GM18502 (cell line): Measurements from ENCODE around the gene HELB.
A peak's percentile ranks its signal among the peaks of the same experiment; 100 is the strongest.

ENCODE experiments used
- ATAC-seq: cut with Tn5 transposase; IDR thresholded peaks from one replicate; pipeline ENCODE4 v1.9.1; 2021; ENCODE audit warnings: mild to moderate bottlenecking; ENCODE audit not compliant: unreplicated experiment, poor library complexity

HELB gene

DNA sequence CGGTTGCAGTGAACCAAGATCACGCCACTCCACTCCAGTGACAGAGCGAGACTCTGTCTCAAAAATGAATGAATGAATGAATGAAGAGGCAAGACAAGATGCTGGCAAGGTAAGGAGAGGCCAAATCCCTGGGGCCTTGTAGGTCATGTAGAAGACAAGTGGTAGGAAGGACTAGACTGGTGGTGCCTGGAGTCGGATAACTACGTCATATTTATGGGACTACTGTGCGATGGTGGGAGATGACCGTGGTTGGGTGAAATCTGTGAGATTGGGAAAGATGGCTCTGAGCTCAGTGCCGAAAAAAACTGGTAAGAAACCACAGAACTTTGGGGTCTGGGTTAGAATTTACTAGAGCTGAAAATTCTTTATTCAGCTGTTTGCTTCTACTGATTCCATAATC, 50.6 kb downstream of the HELB start:
- ATAC-seq = no peak

GRCh38 chr12:66354291-66354690, 52.0 kb downstream of the HELB start:
- ATAC-seq = no peak

DNA sequence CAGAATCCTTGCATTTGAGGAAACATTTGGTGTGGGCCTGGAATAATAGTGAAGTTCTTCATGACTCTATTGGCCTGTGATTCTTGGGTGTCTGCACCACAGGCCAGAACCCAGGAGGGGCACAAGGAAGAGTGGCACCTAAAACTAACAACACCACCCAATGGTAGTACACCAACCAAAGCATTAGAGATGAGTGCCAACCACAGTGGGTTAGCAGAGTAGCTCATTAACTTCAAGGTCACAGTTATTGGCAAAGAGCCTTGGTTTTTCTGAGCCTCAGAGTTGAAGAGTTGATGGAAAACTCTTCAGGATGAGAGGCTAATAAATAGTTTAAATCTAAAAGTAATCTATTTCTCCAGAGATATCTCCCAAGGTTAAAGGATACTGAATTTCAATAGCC, 57.0 kb downstream of the HELB start:
- no peak for ATAC-seq

DNA sequence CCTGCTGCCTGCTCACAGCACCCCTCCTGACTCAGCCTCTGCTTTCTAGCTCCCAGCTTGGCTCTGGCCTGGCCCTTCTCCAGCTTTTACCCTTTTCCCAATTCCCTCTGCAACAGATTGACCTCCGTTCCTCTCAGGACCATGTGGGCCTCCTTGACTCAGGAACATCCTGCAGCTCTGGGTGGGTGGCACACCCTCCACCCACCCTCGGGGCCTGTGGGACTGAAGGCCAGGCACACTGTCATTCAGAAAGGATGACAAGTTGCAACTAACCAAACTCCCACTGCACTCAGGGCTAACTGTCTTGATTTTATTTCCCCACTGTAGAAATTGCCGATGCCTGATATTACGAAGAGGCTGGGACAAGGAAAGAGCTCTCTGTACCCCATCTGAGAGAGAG, 59.4 kb downstream of the HELB start:
- ATAC-seq = no peak

- ATAC-seq = no peak
Observed at GRCh38 chr12:66365718-66366490, 63.6 kb downstream of the HELB start.

- no peak for ATAC-seq
Observed at GRCh38 chr12:66367015-66367667, 64.8 kb downstream of the HELB start.

DNA sequence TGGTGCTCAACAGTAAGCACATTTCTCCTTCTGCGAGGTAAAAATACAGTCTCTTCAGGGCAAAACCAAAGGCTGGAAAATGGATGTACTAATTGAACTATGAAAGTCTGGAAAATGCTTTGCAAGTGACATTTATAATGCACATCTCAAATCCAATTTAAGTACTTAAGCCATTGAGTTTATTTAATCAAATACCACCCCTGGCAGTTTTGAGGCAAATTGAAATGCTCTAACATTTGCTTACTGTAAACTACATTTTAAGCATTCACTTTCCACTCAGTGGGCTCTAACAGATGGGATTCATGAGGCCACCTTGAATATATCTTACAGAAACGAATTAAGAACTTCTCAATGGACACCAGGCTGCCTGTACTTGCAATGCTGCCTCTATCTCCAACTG, 69.7 kb downstream of the HELB start:
- no peak for ATAC-seq

- no peak for ATAC-seq
Observed at GRCh38 chr12:66375560-66375959, 73.3 kb downstream of the HELB start.

- peak; percentile 54 for ATAC-seq
Observed at GRCh38 chr12:66379616-66380015, 77.3 kb downstream of the HELB start.

DNA sequence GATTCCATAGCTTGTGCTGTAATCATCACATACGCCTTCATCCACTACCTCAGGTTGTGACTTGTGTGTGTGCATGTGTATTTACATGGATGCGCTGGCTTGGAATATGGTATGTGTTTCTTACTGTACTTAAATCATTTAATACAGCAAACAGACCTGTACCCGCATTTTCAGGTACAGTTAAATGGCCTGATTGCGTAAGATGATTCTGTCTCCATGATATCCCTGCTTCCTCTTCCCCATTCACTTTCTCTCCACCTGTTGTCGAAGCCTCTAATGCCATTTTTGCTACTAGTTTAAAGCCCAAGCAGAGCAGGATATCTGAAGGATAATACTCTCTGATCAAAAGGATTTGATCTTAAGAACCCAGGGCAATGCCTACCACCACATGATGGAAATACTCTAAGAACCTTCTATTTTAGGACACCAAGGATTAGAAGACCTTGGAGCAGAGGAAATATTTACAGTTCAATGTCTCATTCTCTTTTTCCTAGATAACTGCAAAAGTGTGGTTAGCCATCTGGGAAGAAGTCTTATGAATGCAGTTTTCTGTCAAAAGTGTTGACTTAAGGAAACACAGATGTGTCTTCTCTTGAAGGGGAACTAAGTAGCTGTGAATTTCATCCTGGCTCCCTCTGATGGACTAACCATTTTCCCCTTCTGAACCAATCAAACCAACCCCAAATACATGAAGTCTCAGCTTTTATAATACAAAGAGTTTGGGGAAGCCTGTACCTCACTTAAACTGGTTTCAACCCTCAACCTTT, 78.7 kb downstream of the HELB start:
- ATAC-seq = no peak

DNA sequence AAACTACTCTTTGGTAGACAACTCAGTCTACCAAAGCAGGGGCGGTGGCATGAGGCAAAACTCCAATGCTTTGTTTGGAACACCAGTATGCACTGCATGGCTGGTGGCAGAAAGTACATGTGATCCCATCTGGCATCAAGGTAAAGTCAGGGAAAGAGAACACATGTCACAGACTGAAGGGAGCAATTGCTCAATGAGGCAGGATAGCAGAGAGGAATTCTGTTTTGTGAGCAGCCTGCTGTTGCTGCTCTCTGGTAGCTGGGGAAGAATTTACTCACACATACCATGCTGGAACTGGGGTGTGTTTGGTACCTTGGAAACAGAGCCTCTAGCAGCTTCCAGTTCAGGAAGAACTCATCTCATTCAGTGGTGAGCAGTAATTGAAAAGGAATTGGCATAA, 84.8 kb downstream of the HELB start:
- ATAC-seq = no peak
